Muscle of leg (tissue), 11 donors: Measurements from ENCODE around the gene PRKCA. TPM values are rescaled to one million over a fixed set of nuclear protein-coding genes. Genes with fewer than 3 reads are reported as not detected.

ENCODE experiments used
- DNase-seq: peaks from one replicate; pipeline ENCODE4 v3.0.0; 2013
- H3K27ac ChIP-seq: one replicate; pipeline ENCODE4 v1.5.1; 2013; ENCODE audit warnings: mild to moderate bottlenecking, low read length, control low read depth
- H3K27me3 ChIP-seq: one replicate; pipeline ENCODE4 v1.6.1; 2013; ENCODE audit warnings: low read length; ENCODE audit not compliant: control insufficient read depth, insufficient read depth
- H3K36me3 ChIP-seq: one replicate; pipeline ENCODE4 v1.6.1; 2013; ENCODE audit warnings: low read length; ENCODE audit not compliant: control insufficient read depth, insufficient read depth
- H3K4me1 ChIP-seq: one replicate; pipeline ENCODE4 v1.6.1; 2013; ENCODE audit warnings: low read length; ENCODE audit not compliant: control insufficient read depth, insufficient read depth
- H3K4me3 ChIP-seq: one replicate; pipeline ENCODE4 v1.5.1; 2013; ENCODE audit warnings: low read length, control low read depth
- H3K9me3 ChIP-seq: replicated peaks from 2 replicates; pipeline ENCODE4 v1.6.1; 2013; ENCODE audit warnings: low read depth, low read length; ENCODE audit not compliant: control insufficient read depth
- WGBS: methylation state at CpG from one replicate; pipeline ENCODE4 v1.1.5; 2013; ENCODE audit warnings: missing lambda C conversion rate; ENCODE audit not compliant: insufficient coverage; 5-methylcytosine and 5-hydroxymethylcytosine counted together
- polyA plus RNA-seq, 8 donors: library from polyadenylated mRNA; unstranded; fragments of 120-200 nt; gene quantifications; one replicate each; pipeline versions ENCODE4 v1.2.1 to v1.2.3, GENCODE V29; 2013; ENCODE audit warnings: inconsistent platforms in 1 of 8, low replicate concordance in 1 of 8; ENCODE audit not compliant: insufficient read length in 8 of 8, insufficient read depth in 1 of 8
- total RNA-seq: library from RNA; stranded (reverse); fragments of 120-200 nt; gene quantifications from one replicate; pipeline ENCODE4 v1.2.4, GENCODE V29; 2013

Gene PRKCA
- total and polyA plus RNA-seq, 9 donors: 2.3 to 6.5 (median 3.5) TPM

- Histone ChIP-seq H3K4me1 (peaks cover 6% of the 10 kb centered on the region), H3K27me3 (no peaks in the 10 kb centered on the region), H3K36me3 (no peaks in the 10 kb centered on the region), H3K27ac (no peak overlapping the region), H3K9me3 (no peaks in the 10 kb centered on the region), H3K4me3 (no peak overlapping the region)
- peak; percentile 66 for DNase-seq
- 55% methylated on average over 15 of the region's 15 CpGs for WGBS
These were observed 488.9 kb downstream of the PRKCA start for GRCh38 chr17:66791347-66791746.

- Histone ChIP-seq H3K27ac (no peak overlapping the region), H3K27me3 (no peaks in the 10 kb centered on the region), H3K4me1 (peaks cover 6% of the 10 kb centered on the region), H3K9me3 (no peaks in the 10 kb centered on the region), H3K36me3 (no peaks in the 10 kb centered on the region), H3K4me3 (no peak overlapping the region)
- 80% methylated on average over 1 of the region's 3 CpGs for WGBS
- no peak for DNase-seq
These were observed 491.4 kb downstream of the PRKCA start for GRCh38 chr17:66793814-66794213.

- no CpG with 5 or more reads among the region's 3 CpGs for WGBS
- Histone ChIP-seq H3K27me3 (no peaks in the 10 kb centered on the region), H3K27ac (no peak overlapping the region), H3K9me3 (no peaks in the 10 kb centered on the region), H3K36me3 (no peaks in the 10 kb centered on the region), H3K4me3 (no peak overlapping the region), H3K4me1 (no peaks in the 10 kb centered on the region)
- DNase-seq: no peak
These were observed 493.1 kb downstream of the PRKCA start for GRCh38 chr17:66795486-66795885.

- Histone ChIP-seq H3K9me3 (no peaks in the 10 kb centered on the region), H3K27me3 (no peaks in the 10 kb centered on the region), H3K27ac (no peak overlapping the region), H3K36me3 (no peaks in the 10 kb centered on the region), H3K4me3 (no peak overlapping the region), H3K4me1 (no peaks in the 10 kb centered on the region)
- DNase-seq: peak; percentile 60
- WGBS: 70% methylated on average over 2 of the region's 10 CpGs
These were observed 497.6 kb downstream of the PRKCA start for GRCh38 chr17:66799849-66800537.

- Histone ChIP-seq H3K4me3 (no peak overlapping the region), H3K27ac (no peak overlapping the region), H3K4me1 (no peaks in the 10 kb centered on the region), H3K9me3 (no peaks in the 10 kb centered on the region), H3K27me3 (no peaks in the 10 kb centered on the region), H3K36me3 (no peaks in the 10 kb centered on the region)
- whole genome bisulfite sequencing: 63% methylated on average over 17 of the region's 19 CpGs
- DNase-seq: no peak
These were observed 501.1 kb downstream of the PRKCA start for GRCh38 chr17:66803474-66803951.

- DNase-seq: no peak
- no peaks in the 10 kb centered on the region for H3K36me3 ChIP-seq
- WGBS: 45% methylated on average over 10 of the region's 10 CpGs
- no peaks in the 10 kb centered on the region for H3K4me1 ChIP-seq
- no peaks in the 10 kb centered on the region for H3K9me3 ChIP-seq
- no peak overlapping the region for H3K27ac ChIP-seq
- H3K27me3 ChIP-seq: no peaks in the 10 kb centered on the region
- no peak overlapping the region for H3K4me3 ChIP-seq
These were observed 503.2 kb downstream of the PRKCA start for GRCh38 chr17:66805567-66805966.

- no peak overlapping the region for H3K4me3 ChIP-seq
- no peaks in the 10 kb centered on the region for H3K36me3 ChIP-seq
- no peaks in the 10 kb centered on the region for H3K9me3 ChIP-seq
- DNase-seq: no peak
- WGBS: 73% methylated on average over 8 of the region's 10 CpGs
- H3K27me3 ChIP-seq: no peaks in the 10 kb centered on the region
- no peak overlapping the region for H3K27ac ChIP-seq
- no peaks in the 10 kb centered on the region for H3K4me1 ChIP-seq
These were observed 504.8 kb downstream of the PRKCA start for GRCh38 chr17:66807182-66807581.

GRCh38 chr17:66809408-66809807 lies 507.0 kb downstream of the PRKCA start:
- no peak overlapping the region for H3K4me3 ChIP-seq
- no peaks in the 10 kb centered on the region for H3K27me3 ChIP-seq
- no peaks in the 10 kb centered on the region for H3K9me3 ChIP-seq
- no peaks in the 10 kb centered on the region for H3K36me3 ChIP-seq
- no peaks in the 10 kb centered on the region for H3K4me1 ChIP-seq
- 79% methylated on average over 4 of the region's 5 CpGs for WGBS
- no peak overlapping the region for H3K27ac ChIP-seq
- no peak for DNase-seq

GRCh38 chr17:66810951-66811682 lies 508.7 kb downstream of the PRKCA start:
- no peaks in the 10 kb centered on the region for H3K4me1 ChIP-seq
- no peak overlapping the region for H3K4me3 ChIP-seq
- no peaks in the 10 kb centered on the region for H3K9me3 ChIP-seq
- H3K36me3 ChIP-seq: no peaks in the 10 kb centered on the region
- no peak for DNase-seq
- H3K27me3 ChIP-seq: peaks cover 2% of the 10 kb centered on the region
- WGBS: 76% methylated on average over 5 of the region's 12 CpGs
- no peak overlapping the region for H3K27ac ChIP-seq

- no peak overlapping the region for H3K27ac ChIP-seq
- 69% methylated on average over 9 of the region's 9 CpGs for WGBS
- peaks cover 2% of the 10 kb centered on the region for H3K27me3 ChIP-seq
- H3K9me3 ChIP-seq: no peaks in the 10 kb centered on the region
- no peak overlapping the region for H3K4me3 ChIP-seq
- H3K36me3 ChIP-seq: no peaks in the 10 kb centered on the region
- H3K4me1 ChIP-seq: no peaks in the 10 kb centered on the region
- DNase-seq: no peak
These were observed 509.3 kb downstream of the PRKCA start for GRCh38 chr17:66811683-66812054.
